K562 (cell line): ENCODE measurements around the gene BCAS3. TPM values are rescaled to one million over a fixed set of nuclear protein-coding genes. Genes with fewer than 3 reads are reported as not detected.

Source experiments
- ATAC-seq: fragments of 200-7000 bp; cut with Tn5 transposase; 3 replicates; pipeline ENCODE4 v1.9.1; 2020; ENCODE audit warnings: moderate library complexity
- BruUV-seq: library from RNA; stranded (reverse); fragments of 400-500 nt; replicated peaks from 2 replicates; lab custom pipeline; 2021; lab: Mats Ljungman, UMichigan
- CTCF ChIA-PET: fragments of 300-600 bp; formaldehyde crosslinking; extraction: SDS; loops from one replicate; lab custom pipeline; 2021; ENCODE audit warnings: low intra/inter-chr PET ratio; lab: Yijun Ruan, JAX
- POLR2A ChIA-PET: fragments of 300-600, 350-650 bp; sonication (Branson Sonifier 250); formaldehyde crosslinking; extraction: SDS; loops from one replicate; lab custom pipeline; 2021; ENCODE audit warnings: antibody characterized with exemption, inconsistent platforms; lab: Yijun Ruan, JAX
- DNase-seq, 4 experiments: peaks; one replicate each; pipeline versions ENCODE4 v3.0.0 to v3.0.0-alpha.2; 2011 to 2018; ENCODE audit warnings: low spot score in 3 of 4, mixed read lengths in 3 of 4; ENCODE audit errors: extremely low read depth in 1 of 4
- FAIRE-seq: peaks from 2 replicates; lab custom pipeline; 2011; peaks lifted over from hg19 to GRCh38; lab: Jason Lieb, UNC
- H2AFZ ChIP-seq: 2 replicates; pipeline ENCODE4 v1.6.0; 2011; ENCODE audit warnings: low read depth, low read length, control low read depth, inconsistent platforms
- H3K27ac ChIP-seq: fragments of 200-600 bp; 3 replicates; pipeline ENCODE4 v1.8.0; 2011; ENCODE audit warnings: low read depth, mild to moderate bottlenecking, control low read depth, inconsistent platforms, low read length, moderate library complexity, mixed read lengths; ENCODE audit errors: extremely low read depth
- H3K27me3 ChIP-seq, 2 experiments: fragments of 300-600 bp in 1 of 2; 2 replicates in 1 of 2; 3 replicates in 1 of 2; pipeline versions ENCODE4 v1.6.0 to v1.8.0; 2011; ENCODE audit warnings: inconsistent platforms in 2 of 2, low read length in 2 of 2, mild to moderate bottlenecking in 1 of 2, mixed read lengths in 1 of 2, moderate library complexity in 1 of 2; ENCODE audit not compliant: control insufficient read depth in 2 of 2, insufficient read depth in 2 of 2
- H3K36me3 ChIP-seq: fragments of 300-600 bp; 3 replicates; pipeline ENCODE4 v1.8.0; 2011; ENCODE audit warnings: mild to moderate bottlenecking, low read length, inconsistent platforms; ENCODE audit not compliant: control insufficient read depth, insufficient read depth
- H3K4me1 ChIP-seq, 2 experiments: fragments of 200-600 bp in 1 of 2; replicated peaks in 1 of 2; 2 replicates in 1 of 2; 3 replicates in 1 of 2; pipeline versions ENCODE4 v1.5.1 to v1.8.0; 2011; ENCODE audit warnings: inconsistent platforms in 2 of 2, low read length in 2 of 2, mild to moderate bottlenecking in 1 of 2, mixed read lengths in 1 of 2, moderate library complexity in 1 of 2; ENCODE audit not compliant: control insufficient read depth in 2 of 2, insufficient read depth in 2 of 2
- H3K4me2 ChIP-seq: 2 replicates; pipeline ENCODE4 v1.6.1; 2011; ENCODE audit warnings: low read length, control low read depth, inconsistent platforms, mixed read lengths; ENCODE audit not compliant: insufficient read depth
- H3K4me3 ChIP-seq: fragments of 200-600 bp; sonication (generic), shearing (Covaris generic); 2 replicates; pipeline ENCODE4 v1.5.1; 2016; ENCODE audit warnings: control low read depth, inconsistent platforms
- H3K79me2 ChIP-seq: fragments of 200-600 bp; 3 replicates; pipeline ENCODE4 v1.8.0; 2011; ENCODE audit warnings: low read length, inconsistent platforms; ENCODE audit not compliant: control insufficient read depth, insufficient read depth
- H3K9ac ChIP-seq, 2 experiments: 2 replicates each; pipeline versions ENCODE4 v1.6.0 to v1.6.1; 2011; ENCODE audit warnings: low read depth in 2 of 2, low read length in 2 of 2, control low read depth in 1 of 2, inconsistent platforms in 1 of 2, mild to moderate bottlenecking in 1 of 2, mixed read lengths in 1 of 2; ENCODE audit not compliant: insufficient read depth in 1 of 2
- H3K9me1 ChIP-seq: one replicate; pipeline ENCODE4 v1.6.0; 2011; ENCODE audit warnings: inconsistent platforms, mild to moderate bottlenecking, low read length, moderate library complexity; ENCODE audit not compliant: control insufficient read depth, insufficient read depth
- H3K9me3 ChIP-seq: replicated peaks from 2 replicates; pipeline ENCODE4 v1.5.1; 2011; ENCODE audit warnings: low read depth, low read length, inconsistent platforms; ENCODE audit not compliant: control insufficient read depth, insufficient read depth
- H4K20me1 ChIP-seq: replicated peaks from 2 replicates; pipeline ENCODE4 v1.6.1; 2011; ENCODE audit warnings: low read length, inconsistent platforms, mixed read lengths; ENCODE audit not compliant: control insufficient read depth, insufficient read depth
- BHLHE40 ChIP-seq: IDR thresholded peaks from 2 replicates; pipeline ENCODE4 v1.6.1; 2011; ENCODE audit warnings: low read length, improper control_type of control experiment
- E2F1 ChIP-seq: sonication (generic); formaldehyde crosslinking; IDR thresholded peaks from 2 replicates; pipeline ENCODE4 v1.8.1; 2023; ENCODE audit warnings: mild to moderate bottlenecking, missing genetic modification reagents, moderate library complexity
- E2F5 ChIP-seq: sonication (generic); formaldehyde crosslinking; IDR thresholded peaks from 2 replicates; pipeline ENCODE4 v1.8.0; 2022; ENCODE audit warnings: mild to moderate bottlenecking, missing genetic modification reagents
- ETV5 ChIP-seq: sonication (generic); formaldehyde crosslinking; IDR thresholded peaks from 2 replicates; pipeline ENCODE4 v1.4.0; 2020; ENCODE audit warnings: low read depth, mild to moderate bottlenecking, missing genetic modification reagents
- MIER1 ChIP-seq: fragments of 450-650 bp; IDR thresholded peaks from 2 replicates; pipeline ENCODE4 v1.6.1; 2016; ENCODE audit warnings: antibody characterized with exemption, mild to moderate bottlenecking, low read depth
- POLR2AphosphoS2 ChIP-seq: IDR thresholded peaks from 2 replicates; pipeline ENCODE4 v1.6.1; 2012; ENCODE audit warnings: low read length, improper control_type of control experiment
- SMAD2 ChIP-seq: fragments of 150-350 bp; IDR thresholded peaks from 2 replicates; pipeline ENCODE4 v1.6.1; 2014; ENCODE audit warnings: low read depth, mild to moderate bottlenecking, low read length
- SMARCB1 ChIP-seq: IDR thresholded peaks from 2 replicates; pipeline ENCODE4 v1.6.1; 2011; ENCODE audit warnings: improper control_type of control experiment, low read depth; ENCODE audit not compliant: insufficient read length
- SMARCC2 ChIP-seq: fragments of 450-650 bp; IDR thresholded peaks from 2 replicates; pipeline ENCODE4 v1.6.1; 2017; ENCODE audit warnings: antibody characterized with exemption, moderate library complexity, mild to moderate bottlenecking, low read depth
- WGBS: fragments of 100-300 bp; shearing (Covaris generic); methylation state at CpG from one replicate; pipeline ENCODE4 v1.1.6; 2016; ENCODE audit warnings: low coverage, mixed read lengths; ENCODE audit not compliant: insufficient coverage; ENCODE audit errors: missing lambda C conversion rate; 5-methylcytosine and 5-hydroxymethylcytosine counted together
- in situ Hi-C: fragments of 300-500 bp; cut with MboI; formaldehyde crosslinking; loops from 4 replicates; pipeline ENCODE4 v1.15.0; 2018; ENCODE audit warnings: inconsistent platforms, mixed read lengths
- intact Hi-C: fragments of 100-400 bp; cut with micrococcal nuclease; formaldehyde crosslinking; loops from 2 replicates; pipeline ENCODE4 v1.14.2; 2022
- polyA plus RNA-seq, 8 experiments: library from polyadenylated mRNA; depleted of rRNA in 4 of 8; stranded (reverse) in 5 of 8; unstranded in 3 of 8; fragments of >200 nt; fragmentation: Nextera tagmentation in 2 of 8; fragmentation: Illumina TruSeq in 1 of 8; extraction: Ambion mirVana in 2 of 8; extraction: Trizol in 1 of 8; gene quantifications; 2 replicates each; pipeline versions ENCODE4 v1.2.1 to v1.2.3, GENCODE V29; 2011 to 2014; ENCODE audit warnings: inconsistent platforms in 1 of 8, missing spikeins in 1 of 8
- total RNA-seq, 7 experiments: library from RNA; depleted of rRNA in 6 of 7; stranded (reverse); fragments of >200 nt in 6 of 7; fragmentation: Illumina TruSeq in 2 of 7; extraction: Trizol in 2 of 7; gene quantifications; 2 replicates each; pipeline versions ENCODE4 v1.2.1 to v1.2.3, GENCODE V29; 2011 to 2021; ENCODE audit warnings: low replicate concordance in 1 of 7

BCAS3 gene
- total and polyA plus RNA-seq, 9 of the 15 experiments (the other 6 are each of a cell fraction or from before 2014, with no cell fraction given): 1.9 to 5.5 (median 3.5) TPM

- TF ChIP-seq SMAD2 (no peak), ETV5 (CRISPR knock-in tag) (no peak), E2F1 (CRISPR knock-in tag) (no peak), SMARCC2 (no peak), BHLHE40 (no peak)
- TF ChIP-seq, all 486 proteins: peak for 0
- BruUV-seq: no TSS peak
- FAIRE-seq (no peak), ATAC-seq (no peak), DNase-seq (no peak)
- Histone ChIP-seq H3K36me3 (no peaks in the 10 kb centered on the region), H3K27me3 (no peaks in the 10 kb centered on the region), H3K4me3 (no peak overlapping the region), H2AFZ (no peak overlapping the region), H3K4me2 (no peak overlapping the region), H3K79me2 (no peaks in the 10 kb centered on the region), H3K4me1 (no peaks in the 10 kb centered on the region), H3K9ac (no peak overlapping the region), H3K9me3 (no peaks in the 10 kb centered on the region), H4K20me1 (no peaks in the 10 kb centered on the region), H3K9me1 (no peaks in the 10 kb centered on the region), H3K27ac (no peak overlapping the region)
- intact Hi-C loops (no loop called here), in situ Hi-C loops (no loop called here)
- 0% methylated on average over 4 of the region's 4 CpGs for WGBS
- ChIA-PET POLR2A (no interaction called here), CTCF (no interaction called here)
These were observed 440.3 kb downstream of the BCAS3 start for GRCh38 chr17:61117983-61118382.

- intact Hi-C loops: no loop called here
- WGBS: 13% methylated on average over 2 of the region's 2 CpGs
- POLR2A ChIA-PET: no interaction called here
These were observed 441.2 kb downstream of the BCAS3 start for GRCh38 chr17:61118871-61119270.

More at GRCh38 chr17:61118871-61119270, 441.2 kb downstream of the BCAS3 start:
- no peak for DNase-seq
- H3K79me2 ChIP-seq: no peaks in the 10 kb centered on the region
- H3K36me3 ChIP-seq: no peaks in the 10 kb centered on the region
- H3K4me2 ChIP-seq: no peak overlapping the region
- TF ChIP-seq POLR2AphosphoS2 (no peak), E2F5 (no peak), MIER1 (no peak), SMARCB1 (no peak)
- FAIRE-seq: no peak
- H3K4me3 ChIP-seq: no peak overlapping the region
- H2AFZ ChIP-seq: no peak overlapping the region
- no peak overlapping the region for H3K27ac ChIP-seq
- CTCF ChIA-PET: no interaction called here
- no peaks in the 10 kb centered on the region for H3K27me3 ChIP-seq
- no peaks in the 10 kb centered on the region for H3K9me1 ChIP-seq
- H4K20me1 ChIP-seq: no peaks in the 10 kb centered on the region
- H3K9me3 ChIP-seq: no peaks in the 10 kb centered on the region
- in situ Hi-C loops: no loop called here
- H3K9ac ChIP-seq: no peak overlapping the region
- no TSS peak for BruUV-seq
- H3K4me1 ChIP-seq: no peaks in the 10 kb centered on the region
- no peak for ATAC-seq
